Measurements from ENCODE around the gene AURKAIP1.

DNA sequence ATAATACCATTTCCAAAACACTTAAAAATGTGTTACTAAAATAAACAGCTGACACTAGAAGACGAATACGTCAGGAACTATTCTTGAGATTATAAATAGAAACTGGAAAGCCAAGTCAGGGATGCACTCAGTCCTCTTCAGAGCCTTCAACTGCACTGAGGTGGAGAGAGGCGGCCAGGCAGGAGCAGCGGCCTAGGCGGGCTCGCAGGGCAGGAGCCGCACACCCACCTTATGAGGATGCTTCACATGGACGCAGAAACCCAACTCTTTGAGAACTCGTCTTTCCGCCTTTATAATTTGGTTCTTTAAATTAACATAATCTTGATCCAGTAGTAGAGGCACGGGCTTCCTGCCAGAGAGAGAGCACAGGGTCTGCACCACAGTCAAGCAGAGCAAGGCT is 20.2 kb upstream of the AURKAIP1 start:
- TF ChIP-seq, protein P1, sequence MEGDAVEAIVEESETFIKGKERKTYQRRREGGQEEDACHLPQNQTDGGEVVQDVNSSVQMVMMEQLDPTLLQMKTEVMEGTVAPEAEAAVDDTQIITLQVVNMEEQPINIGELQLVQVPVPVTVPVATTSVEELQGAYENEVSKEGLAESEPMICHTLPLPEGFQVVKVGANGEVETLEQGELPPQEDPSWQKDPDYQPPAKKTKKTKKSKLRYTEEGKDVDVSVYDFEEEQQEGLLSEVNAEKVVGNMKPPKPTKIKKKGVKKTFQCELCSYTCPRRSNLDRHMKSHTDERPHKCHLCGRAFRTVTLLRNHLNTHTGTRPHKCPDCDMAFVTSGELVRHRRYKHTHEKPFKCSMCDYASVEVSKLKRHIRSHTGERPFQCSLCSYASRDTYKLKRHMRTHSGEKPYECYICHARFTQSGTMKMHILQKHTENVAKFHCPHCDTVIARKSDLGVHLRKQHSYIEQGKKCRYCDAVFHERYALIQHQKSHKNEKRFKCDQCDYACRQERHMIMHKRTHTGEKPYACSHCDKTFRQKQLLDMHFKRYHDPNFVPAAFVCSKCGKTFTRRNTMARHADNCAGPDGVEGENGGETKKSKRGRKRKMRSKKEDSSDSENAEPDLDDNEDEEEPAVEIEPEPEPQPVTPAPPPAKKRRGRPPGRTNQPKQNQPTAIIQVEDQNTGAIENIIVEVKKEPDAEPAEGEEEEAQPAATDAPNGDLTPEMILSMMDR (conservative IDR thresholded peaks at IDR 0.05; ENCODE audit: low read depth, low read length), result no peak
- TF ChIP-seq BHLHE40 (IDR thresholded peaks at IDR 0.05; ENCODE audit: low read depth, low read length) (no peak), MXI1 (IDR thresholded peaks at IDR 0.05; ENCODE audit: borderline replicate concordance, low read depth, low read length) (no peak), RAD21 (IDR thresholded peaks at IDR 0.05; ENCODE audit: low read length) (no peak), POLR2A (IDR thresholded peaks at IDR 0.05; ENCODE audit: low read depth, low read length) (no peak), NFE2L2 (IDR thresholded peaks at IDR 0.05; ENCODE audit: low read depth, low read length) (no peak), CEBPB (IDR thresholded peaks at IDR 0.05; ENCODE audit: low read depth, low read length) (no peak), SMC3 (IDR thresholded peaks at IDR 0.05; ENCODE audit: low read depth, low read length) (no peak), RFX5 (IDR thresholded peaks at IDR 0.05; ENCODE audit: low read depth, low read length) (no peak), CHD1 (IDR thresholded peaks at IDR 0.05; ENCODE audit: low read depth, low read length) (no peak)
- TF ChIP-seq, protein P2, sequence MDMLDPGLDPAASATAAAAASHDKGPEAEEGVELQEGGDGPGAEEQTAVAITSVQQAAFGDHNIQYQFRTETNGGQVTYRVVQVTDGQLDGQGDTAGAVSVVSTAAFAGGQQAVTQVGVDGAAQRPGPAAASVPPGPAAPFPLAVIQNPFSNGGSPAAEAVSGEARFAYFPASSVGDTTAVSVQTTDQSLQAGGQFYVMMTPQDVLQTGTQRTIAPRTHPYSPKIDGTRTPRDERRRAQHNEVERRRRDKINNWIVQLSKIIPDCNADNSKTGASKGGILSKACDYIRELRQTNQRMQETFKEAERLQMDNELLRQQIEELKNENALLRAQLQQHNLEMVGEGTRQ (IDR thresholded peaks at IDR 0.05; ENCODE audit: low read depth, low read length), result no peak
- TF ChIP-seq, protein P3, sequence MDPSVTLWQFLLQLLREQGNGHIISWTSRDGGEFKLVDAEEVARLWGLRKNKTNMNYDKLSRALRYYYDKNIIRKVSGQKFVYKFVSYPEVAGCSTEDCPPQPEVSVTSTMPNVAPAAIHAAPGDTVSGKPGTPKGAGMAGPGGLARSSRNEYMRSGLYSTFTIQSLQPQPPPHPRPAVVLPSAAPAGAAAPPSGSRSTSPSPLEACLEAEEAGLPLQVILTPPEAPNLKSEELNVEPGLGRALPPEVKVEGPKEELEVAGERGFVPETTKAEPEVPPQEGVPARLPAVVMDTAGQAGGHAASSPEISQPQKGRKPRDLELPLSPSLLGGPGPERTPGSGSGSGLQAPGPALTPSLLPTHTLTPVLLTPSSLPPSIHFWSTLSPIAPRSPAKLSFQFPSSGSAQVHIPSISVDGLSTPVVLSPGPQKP (IDR thresholded peaks at IDR 0.05; ENCODE audit: borderline replicate concordance, low read depth, low read length), result no peak
